NCI-H82 treated with DMSO at 0.1 percent for 48 hours (cell line): Measurements from ENCODE around the gene MARS1.

Source experiments
- DNase-seq: peaks from one replicate; lab custom pipeline; 2025; ENCODE audit not compliant: unreplicated experiment; lab: John Stamatoyannopoulos, UW

MARS1 gene

DNA sequence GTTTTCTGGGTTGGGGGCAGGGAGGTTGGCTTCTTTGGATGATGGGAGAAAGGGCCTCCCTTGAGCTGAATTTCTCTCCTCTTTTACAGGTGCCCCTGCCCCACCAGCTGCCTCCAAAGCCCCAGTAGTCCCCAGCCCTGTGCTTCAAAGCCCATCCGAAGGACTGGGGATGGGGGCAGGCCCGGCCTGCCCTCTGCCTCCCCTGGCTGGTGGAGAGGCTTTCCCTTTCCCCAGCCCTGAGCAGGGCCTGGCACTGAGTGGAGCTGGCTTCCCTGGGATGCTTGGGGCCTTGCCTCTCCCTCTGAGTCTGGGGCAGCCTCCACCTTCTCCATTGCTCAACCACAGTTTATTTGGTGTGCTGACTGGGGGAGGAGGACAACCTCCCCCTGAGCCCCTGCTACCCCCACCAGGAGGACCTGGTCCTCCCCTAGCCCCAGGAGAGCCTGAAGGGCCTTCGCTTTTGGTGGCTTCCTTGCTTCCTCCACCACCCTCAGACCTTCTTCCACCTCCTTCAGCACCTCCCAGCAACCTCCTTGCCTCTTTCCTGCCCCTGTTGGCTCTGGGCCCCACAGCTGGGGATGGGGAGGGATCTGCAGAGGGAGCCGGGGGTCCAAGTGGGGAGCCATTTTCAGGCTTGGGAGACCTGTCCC is 38.7 kb downstream of the MARS1 start:
- no peak for DNase-seq

DNA sequence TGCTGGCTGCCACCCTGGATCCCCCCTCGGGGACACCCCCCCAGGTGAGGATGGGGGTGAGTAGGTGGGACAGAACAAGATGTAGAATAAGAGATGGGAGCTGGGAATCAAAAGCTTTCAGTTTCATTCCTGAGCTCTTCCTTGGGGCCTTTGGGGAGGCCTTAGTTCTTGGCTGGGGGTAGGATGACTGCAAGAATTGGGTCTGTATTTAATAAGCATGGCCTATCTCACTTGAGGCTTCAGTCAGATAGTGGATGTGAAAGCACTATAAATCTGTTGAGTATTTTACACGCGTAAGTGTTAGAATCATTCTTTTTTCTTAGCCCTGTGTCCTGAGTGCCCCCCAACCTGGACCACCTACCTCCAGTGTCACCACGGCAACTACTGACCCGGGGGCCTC is 39.3 kb downstream of the MARS1 start:
- no peak for DNase-seq

DNA sequence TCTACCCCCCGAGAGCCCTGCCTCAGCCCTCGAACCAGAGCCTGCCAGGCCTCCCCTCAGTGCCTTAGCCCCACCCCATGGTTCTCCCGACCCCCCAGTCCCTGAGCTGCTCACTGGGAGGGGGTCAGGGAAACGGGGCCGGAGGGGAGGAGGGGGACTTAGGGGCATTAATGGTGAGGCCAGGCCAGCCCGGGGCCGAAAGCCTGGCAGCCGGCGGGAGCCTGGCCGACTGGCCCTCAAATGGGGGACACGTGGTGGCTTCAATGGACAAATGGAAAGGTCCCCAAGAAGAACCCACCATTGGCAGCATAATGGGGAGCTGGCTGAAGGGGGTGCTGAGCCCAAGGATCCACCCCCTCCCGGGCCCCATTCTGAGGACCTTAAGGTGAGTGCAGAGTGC is 40.3 kb downstream of the MARS1 start:
- no peak for DNase-seq

GRCh38 chr12:57528831-57529555 is 41.1 kb downstream of the MARS1 start:
- no peak for DNase-seq

DNA sequence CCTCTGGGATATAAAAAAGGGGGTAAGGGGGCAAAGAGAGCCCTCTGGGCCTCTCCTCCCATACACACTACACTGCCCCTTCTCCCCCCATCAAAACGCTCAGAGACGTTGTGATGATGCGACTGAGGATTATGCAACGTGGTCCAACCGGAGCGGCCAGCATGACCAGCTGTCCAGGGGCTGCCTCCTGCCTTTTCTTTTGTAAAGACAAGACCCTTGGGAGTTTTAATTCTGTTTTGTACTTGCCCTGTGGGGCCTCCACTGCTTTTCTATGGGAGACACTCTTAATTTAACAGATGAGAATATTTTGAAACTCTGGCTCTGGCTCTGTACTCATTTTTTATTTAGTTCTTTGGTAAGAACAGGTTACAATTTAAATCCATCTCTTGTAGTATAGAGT is 42.0 kb downstream of the MARS1 start:
- no peak for DNase-seq

DNA sequence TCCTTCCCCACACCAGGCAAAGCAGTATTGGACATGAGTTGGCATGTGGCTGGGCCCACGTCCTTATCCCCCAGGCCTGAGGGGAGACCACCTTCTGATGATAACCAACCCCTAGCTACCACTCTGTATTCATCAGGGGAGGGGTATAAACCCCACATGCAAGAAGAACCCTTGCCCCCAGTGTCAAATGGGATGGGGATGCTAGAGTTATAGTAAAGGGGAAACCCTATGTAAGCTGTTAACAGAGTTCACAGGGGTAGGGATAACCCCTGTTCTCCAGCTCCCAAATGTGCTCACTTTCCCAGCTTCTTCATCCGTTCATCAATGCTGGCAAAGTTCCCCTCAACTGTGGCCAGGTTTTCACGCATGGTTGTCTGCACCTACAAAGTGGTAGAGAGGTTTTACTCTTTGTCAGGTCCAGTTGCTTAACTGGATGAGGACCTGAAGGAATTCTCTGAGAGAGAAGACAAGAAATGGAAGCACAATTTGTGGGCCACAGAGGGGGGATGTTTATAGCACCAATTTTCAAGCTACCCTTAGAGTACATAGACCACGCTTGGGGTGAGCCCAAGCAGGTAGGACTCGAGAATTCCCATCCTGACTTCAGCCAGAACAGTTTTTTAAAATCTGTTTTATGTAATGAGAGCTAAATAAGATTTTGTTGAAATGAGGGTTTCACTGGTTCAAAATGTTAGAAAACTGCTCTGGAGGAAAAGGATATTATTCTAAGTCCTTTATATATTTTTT is 42.7 kb downstream of the MARS1 start:
- DNase-seq: no peak

DNA sequence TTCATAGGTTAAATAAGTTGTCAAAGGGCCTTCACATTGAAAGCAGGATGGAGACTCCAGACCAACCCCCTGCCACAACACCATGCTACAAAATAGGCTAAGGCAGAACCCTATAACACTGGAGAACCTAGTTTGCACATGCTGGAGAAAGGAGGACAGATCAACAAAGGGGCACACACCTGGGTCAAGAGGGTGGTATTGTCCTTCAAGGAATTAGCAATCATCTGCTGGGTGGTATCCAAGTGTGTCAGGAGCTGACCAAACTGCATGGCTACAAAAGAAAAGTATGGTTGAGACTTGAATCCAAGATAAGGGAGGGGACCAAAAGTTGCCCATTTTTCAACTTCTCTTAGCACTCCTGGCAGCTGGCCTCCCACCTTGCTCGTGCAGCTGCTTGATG is 44.0 kb downstream of the MARS1 start:
- DNase-seq: no peak

DNA sequence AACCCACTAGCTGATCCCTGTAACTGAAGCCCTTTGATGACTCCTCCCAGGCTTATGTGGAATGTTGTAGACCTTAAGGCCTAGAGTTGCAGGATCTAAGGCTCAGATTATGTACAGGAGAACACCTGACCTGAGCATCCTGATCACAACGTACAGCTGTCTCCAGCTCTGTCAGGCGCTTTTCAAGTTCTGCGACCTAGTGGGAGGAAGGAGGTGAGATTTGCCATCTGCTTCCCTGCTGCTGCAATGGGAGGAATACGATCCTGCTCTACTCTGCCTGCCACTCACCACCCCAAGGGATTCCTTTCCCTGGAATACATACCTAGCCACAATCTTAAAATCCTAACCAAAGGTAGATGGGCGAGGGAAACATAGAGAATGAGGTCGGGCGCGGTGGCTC is 45.2 kb downstream of the MARS1 start:
- DNase-seq: no peak

DNA sequence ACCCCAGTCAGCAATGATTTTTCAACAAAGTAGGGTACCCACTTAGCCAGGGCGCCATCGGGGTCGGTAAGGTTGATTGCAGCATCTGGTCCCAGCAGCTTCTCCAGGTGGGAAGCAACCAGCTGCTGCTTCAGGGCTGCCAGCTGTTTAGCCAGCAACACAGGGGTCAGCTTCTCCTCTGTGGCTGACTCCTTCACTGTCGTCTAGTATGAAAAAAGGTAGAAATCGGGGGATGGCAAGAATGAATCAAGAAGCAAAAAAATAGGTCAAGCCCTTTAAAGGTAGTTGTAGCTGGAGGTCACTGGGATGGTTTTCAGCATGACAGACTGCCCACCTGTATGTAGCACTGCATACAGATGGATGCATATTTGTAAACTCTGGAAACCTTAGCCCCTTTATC is 46.4 kb downstream of the MARS1 start:
- no peak for DNase-seq

- no peak for DNase-seq
Measured at GRCh38 chr12:57534991-57535543, 47.2 kb downstream of the MARS1 start.

- no peak for DNase-seq
Measured at GRCh38 chr12:57535764-57536596, 48.1 kb downstream of the MARS1 start.

GRCh38 chr12:57536597-57536942 is 48.7 kb downstream of the MARS1 start:
- DNase-seq: no peak

DNA sequence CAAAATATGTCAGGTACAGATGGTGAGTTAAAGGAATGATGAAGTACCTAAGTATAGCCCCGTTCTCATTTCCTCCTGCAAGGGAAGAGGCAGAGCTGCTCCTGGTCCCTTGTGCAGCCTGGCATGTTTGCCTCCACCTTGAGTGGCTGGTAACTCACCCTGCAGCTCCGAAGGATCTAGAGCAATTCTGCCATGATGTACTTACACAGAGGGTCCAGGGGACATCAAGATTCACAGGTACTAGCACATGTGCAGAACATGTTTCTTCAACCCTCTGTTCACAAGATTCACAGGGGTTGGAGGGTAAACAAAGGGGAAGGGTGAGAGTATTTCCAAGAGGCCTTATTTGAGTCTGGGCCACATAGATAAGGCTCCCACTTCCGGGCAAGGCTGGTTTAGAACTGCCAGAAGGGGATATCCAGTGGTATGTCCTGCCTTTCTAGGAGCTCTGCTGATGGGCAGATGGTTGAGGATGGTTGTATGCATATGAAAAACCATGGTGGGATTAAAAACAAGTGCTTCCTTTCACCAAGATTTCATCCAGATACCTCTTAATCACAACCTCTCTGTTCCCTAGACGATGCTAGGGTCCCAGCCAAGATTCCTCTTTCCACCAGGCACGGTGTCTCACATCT is 51.4 kb downstream of the MARS1 start:
- no peak for DNase-seq

GRCh38 chr12:57541001-57541400 is 53.1 kb downstream of the MARS1 start:
- no peak for DNase-seq

- no peak for DNase-seq
Measured at GRCh38 chr12:57541717-57542116, 53.8 kb downstream of the MARS1 start.

DNA sequence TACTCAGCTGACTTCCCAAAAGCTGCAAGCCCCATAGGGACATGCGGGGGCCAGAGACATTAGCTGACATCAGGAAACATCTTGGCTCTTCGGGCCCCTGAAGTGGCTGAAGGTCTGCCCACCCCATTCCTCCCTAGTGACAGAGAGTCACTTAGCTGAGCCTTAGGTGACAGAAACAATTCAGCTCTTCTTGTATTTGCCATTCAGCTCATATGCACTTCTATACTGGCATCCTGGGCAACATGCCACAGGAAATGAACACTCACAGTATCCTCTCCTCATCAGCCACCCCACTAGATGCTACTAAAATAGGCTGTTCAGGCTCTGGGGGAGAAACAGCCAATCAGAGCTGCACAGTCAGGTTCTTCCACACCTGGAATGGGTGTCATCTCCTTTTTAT is 55.7 kb downstream of the MARS1 start:
- no peak for DNase-seq

- DNase-seq: no peak
Measured at GRCh38 chr12:57545809-57546437, 58.1 kb downstream of the MARS1 start.

GRCh38 chr12:57546438-57547287 is 58.8 kb downstream of the MARS1 start, which contains the start of gene DCTN2:
TSS of gene DCTN2 (minus strand) at chr12:57547192. CDS start at chr12:57547063, 129 bp downstream.
- peak; percentile 98 for DNase-seq
